ENCODE measurements around the gene PRKCA. TPM values are rescaled to one million over a fixed set of nuclear protein-coding genes. Genes with fewer than 3 reads are reported as not detected.
A peak's percentile ranks its signal among the peaks of the same experiment; 100 is the strongest.

The PRKCA gene
- total and polyA plus RNA-seq, 9 of the 15 experiments (the other 6 are each of a cell fraction or from before 2014, with no cell fraction given), result 3.2 to 33.0 (median 17.8) TPM

DNA sequence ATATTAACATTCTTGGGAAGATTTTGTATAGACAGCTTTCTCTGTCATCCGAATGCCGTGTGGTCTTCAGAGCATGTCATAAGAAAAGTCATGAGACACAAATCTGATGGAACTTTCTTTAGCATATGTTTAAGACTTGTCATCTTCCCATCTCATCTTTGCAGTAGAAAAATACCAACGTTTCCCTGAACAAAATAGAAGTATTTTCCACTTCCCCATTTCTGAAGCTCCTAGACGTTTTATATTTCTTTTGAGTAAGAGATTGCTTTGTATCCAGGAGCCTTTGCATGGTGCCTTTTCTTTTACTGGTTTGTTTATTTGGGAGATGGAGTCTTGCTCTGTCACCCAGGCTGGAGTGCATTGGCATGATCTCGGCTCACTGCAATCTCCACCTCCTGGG is 235.1 kb downstream of the PRKCA start:
- Histone ChIP-seq H3K27me3 (ENCODE audit: control insufficient read depth in 2 of 2, insufficient read depth in 2 of 2, low read length in 2 of 2) (no peaks in the 10 kb centered on the region), H3K27ac (ENCODE audit: extremely low read depth, low read depth, low read length) (no peak overlapping the region), H3K9ac (ENCODE audit: insufficient read depth in 1 of 2, low read depth in 2 of 2, low read length in 2 of 2) (no peak overlapping the region), H3K79me2 (ENCODE audit: control insufficient read depth, insufficient read depth, low read length) (peaks cover 4% of the 10 kb centered on the region; the same call in 1 of the 3 replicates), H3K9me3 (replicated peaks; ENCODE audit: control insufficient read depth, insufficient read depth, low read depth, low read length) (no peaks in the 10 kb centered on the region), H3K4me2 (ENCODE audit: insufficient read depth, low read length) (no peak overlapping the region), H3K4me1 (replicated peaks in 1 of 2; ENCODE audit: control insufficient read depth in 2 of 2, insufficient read depth in 2 of 2, low read length in 2 of 2) (peaks cover 7 to 19% of the 10 kb centered on the region in 2 experiments), H4K20me1 (replicated peaks; ENCODE audit: control insufficient read depth, insufficient read depth, low read length) (peaks cover 34% of the 10 kb centered on the region; the same call in 1 of the 2 replicates), H3K9me1 (ENCODE audit: control insufficient read depth, insufficient read depth, low read length) (no peaks in the 10 kb centered on the region), H2AFZ (ENCODE audit: low read depth, low read length) (no peak overlapping the region), H3K4me3 (no peak overlapping the region), H3K36me3 (ENCODE audit: control insufficient read depth, insufficient read depth, low read length) (no peaks in the 10 kb centered on the region)
- 36% methylated on average over 5 of the region's 5 CpGs for WGBS (ENCODE audit: insufficient coverage, low coverage, missing lambda C conversion rate)
- no TSS peak for BruUV-seq (replicated peaks)
- in situ Hi-C loops (cut with MboI), result no loop called here
- DNase-seq (ENCODE audit: extremely low read depth in 1 of 4, low spot score in 3 of 4), result no peak
- no peak for ATAC-seq
- peak; percentile 85 for TF ChIP-seq SPI1 (IDR thresholded peaks at IDR 0.05; ENCODE audit: borderline replicate concordance, low read depth, low read length)
- TF ChIP-seq, protein P1, sequence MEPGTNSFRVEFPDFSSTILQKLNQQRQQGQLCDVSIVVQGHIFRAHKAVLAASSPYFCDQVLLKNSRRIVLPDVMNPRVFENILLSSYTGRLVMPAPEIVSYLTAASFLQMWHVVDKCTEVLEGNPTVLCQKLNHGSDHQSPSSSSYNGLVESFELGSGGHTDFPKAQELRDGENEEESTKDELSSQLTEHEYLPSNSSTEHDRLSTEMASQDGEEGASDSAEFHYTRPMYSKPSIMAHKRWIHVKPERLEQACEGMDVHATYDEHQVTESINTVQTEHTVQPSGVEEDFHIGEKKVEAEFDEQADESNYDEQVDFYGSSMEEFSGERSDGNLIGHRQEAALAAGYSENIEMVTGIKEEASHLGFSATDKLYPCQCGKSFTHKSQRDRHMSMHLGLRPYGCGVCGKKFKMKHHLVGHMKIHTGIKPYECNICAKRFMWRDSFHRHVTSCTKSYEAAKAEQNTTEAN (CRISPR knock-in tag; IDR thresholded peaks at IDR 0.05), result no peak
- intact Hi-C loops (cut with micrococcal nuclease), result no loop called here
- CTCF ChIA-PET (ENCODE audit: low intra/inter-chr PET ratio), result no interaction called here
- POLR2A ChIA-PET, result interaction anchor here (0.9 kb wide), 1 partner anchor 11 kb away, joined by 4 read pairs; no protein-coding TSS in a partner anchor
- peak; percentile 71 for FAIRE-seq

DNA sequence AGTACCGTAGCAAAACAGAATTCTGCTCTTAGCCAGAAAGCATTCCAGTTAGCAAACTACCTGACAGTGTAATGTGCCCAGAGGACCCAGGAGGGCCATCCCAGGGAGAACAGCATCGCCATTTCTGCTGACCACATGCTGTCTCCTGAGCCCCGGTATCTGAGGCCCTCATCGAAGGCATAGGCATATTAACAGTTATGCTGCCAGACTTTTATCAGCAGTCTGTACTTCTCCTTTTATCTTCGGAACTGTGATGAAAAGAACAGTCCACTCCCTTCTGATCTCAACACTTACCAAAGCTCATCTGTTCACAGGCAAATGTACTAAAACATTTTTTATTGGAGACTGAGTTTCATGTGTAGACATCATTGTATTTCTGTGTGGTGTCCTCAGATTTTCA is 236.4 kb downstream of the PRKCA start:
- H3K36me3 ChIP-seq (ENCODE audit: control insufficient read depth, insufficient read depth, low read length), result no peaks in the 10 kb centered on the region
- H3K4me2 ChIP-seq (ENCODE audit: insufficient read depth, low read length), result no peak overlapping the region
- peaks cover 7 to 20% of the 10 kb centered on the region in 2 experiments for H3K4me1 ChIP-seq (replicated peaks in 1 of 2; ENCODE audit: control insufficient read depth in 2 of 2, insufficient read depth in 2 of 2, low read length in 2 of 2)
- peaks cover 5% of the 10 kb centered on the region; the same call in 1 of the 3 replicates for H3K79me2 ChIP-seq (ENCODE audit: control insufficient read depth, insufficient read depth, low read length)
- in situ Hi-C loops (cut with MboI), result no loop called here
- no peaks in the 10 kb centered on the region for H3K9me1 ChIP-seq (ENCODE audit: control insufficient read depth, insufficient read depth, low read length)
- intact Hi-C loops (cut with micrococcal nuclease), result no loop called here
- DNase-seq (ENCODE audit: extremely low read depth in 1 of 4, low spot score in 3 of 4) (no peak), ATAC-seq (peak; percentile 41; the same call in 1 of the 3 replicates), FAIRE-seq (no peak)
- no peaks in the 10 kb centered on the region for H3K9me3 ChIP-seq (replicated peaks; ENCODE audit: control insufficient read depth, insufficient read depth, low read depth, low read length)
- H3K4me3 ChIP-seq, result no peak overlapping the region
- no peak overlapping the region for H2AFZ ChIP-seq (ENCODE audit: low read depth, low read length)
- peaks cover 35% of the 10 kb centered on the region; the same call in 1 of the 2 replicates for H4K20me1 ChIP-seq (replicated peaks; ENCODE audit: control insufficient read depth, insufficient read depth, low read length)
- H3K27ac ChIP-seq (ENCODE audit: extremely low read depth, low read depth, low read length), result no peak overlapping the region
- no peak overlapping the region; a peak in 1 of 4 replicates for H3K9ac ChIP-seq (ENCODE audit: insufficient read depth in 1 of 2, low read depth in 2 of 2, low read length in 2 of 2)
- ChIA-PET CTCF (ENCODE audit: low intra/inter-chr PET ratio) (no interaction called here), POLR2A (interaction anchor here (1.3 kb wide), 1 partner anchor 14 kb away, joined by 3 read pairs; no protein-coding TSS in a partner anchor)
- H3K27me3 ChIP-seq (ENCODE audit: control insufficient read depth in 2 of 2, insufficient read depth in 2 of 2, low read length in 2 of 2), result no peaks in the 10 kb centered on the region
- TF ChIP-seq, protein P2, sequence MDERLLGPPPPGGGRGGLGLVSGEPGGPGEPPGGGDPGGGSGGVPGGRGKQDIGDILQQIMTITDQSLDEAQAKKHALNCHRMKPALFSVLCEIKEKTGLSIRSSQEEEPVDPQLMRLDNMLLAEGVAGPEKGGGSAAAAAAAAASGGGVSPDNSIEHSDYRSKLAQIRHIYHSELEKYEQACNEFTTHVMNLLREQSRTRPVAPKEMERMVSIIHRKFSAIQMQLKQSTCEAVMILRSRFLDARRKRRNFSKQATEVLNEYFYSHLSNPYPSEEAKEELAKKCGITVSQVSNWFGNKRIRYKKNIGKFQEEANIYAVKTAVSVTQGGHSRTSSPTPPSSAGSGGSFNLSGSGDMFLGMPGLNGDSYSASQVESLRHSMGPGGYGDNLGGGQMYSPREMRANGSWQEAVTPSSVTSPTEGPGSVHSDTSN (CRISPR knock-in tag; IDR thresholded peaks at IDR 0.05; ENCODE audit: low read depth), result no peak
- TF ChIP-seq, protein P2 (tag; conservative IDR thresholded peaks at IDR 0.05; ENCODE audit: low read depth), result 0 out of 2 replicates have a peak, but pooled peaks have one; percentile 16
- TF ChIP-seq ZNF584 (CRISPR knock-in tag; IDR thresholded peaks at IDR 0.05; ENCODE audit: low read depth), result no peak
- 0 out of 4 replicates have a peak, but pooled peaks of 1 of the 2 experiments have one; percentile 12 for TF ChIP-seq RCOR1 (IDR thresholded peaks at IDR 0.05; ENCODE audit: borderline replicate concordance in 1 of 2, low read depth in 2 of 2, low read length in 2 of 2)
- 0 out of 2 replicates have a peak, but pooled peaks have one; percentile 13 for TF ChIP-seq ARID1B (IDR thresholded peaks at IDR 0.05)
- peak; percentile 46 for TF ChIP-seq L3MBTL2 (IDR thresholded peaks at IDR 0.05)
- 15% methylated on average over 5 of the region's 5 CpGs for WGBS (ENCODE audit: insufficient coverage, low coverage, missing lambda C conversion rate)
- BruUV-seq (replicated peaks), result no TSS peak

All from K562 (cell line).